ENCODE results near the gene PC.
"Not testable (repeated sequence)": the region's sequence is repeated elsewhere in the genome, so short reads cannot be mapped to it uniquely, and the experiment has no call there.

PC gene

DNA sequence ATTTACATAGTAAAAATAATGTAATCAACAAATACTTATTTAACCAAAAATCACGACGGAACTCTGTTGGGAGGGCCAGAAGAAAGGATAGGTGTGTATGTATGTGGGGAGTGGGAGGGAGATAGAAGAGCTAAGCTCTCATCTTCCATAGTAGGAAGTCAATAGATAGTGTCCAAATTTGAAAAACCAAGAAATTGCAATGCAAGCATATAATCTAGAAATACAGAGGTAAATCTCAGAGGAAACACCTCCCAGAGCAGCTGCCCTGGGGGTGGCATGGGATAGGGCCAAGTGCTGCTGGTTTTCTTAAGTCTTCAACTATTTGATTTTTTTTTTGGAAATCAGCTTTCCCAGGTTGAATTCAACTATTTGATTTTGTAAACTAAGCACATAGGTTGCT, 33.9 kb upstream of the PC start:
- H3K79me2 ChIP-seq (ENCODE audit: low read length): no peaks in the 10 kb centered on the region
- H3K4me3 ChIP-seq (ENCODE audit: low read length): no peak overlapping the region
- no peak overlapping the region for H2AFZ ChIP-seq (ENCODE audit: low read length)
- no peaks in the 10 kb centered on the region for H3K9me2 ChIP-seq (replicated peaks; ENCODE audit: insufficient read depth, low read length)
- H3K9ac ChIP-seq (ENCODE audit: low read length): no peak overlapping the region
- H3K4me2 ChIP-seq (ENCODE audit: low read depth, low read length): no peak overlapping the region
- TF ChIP-seq, protein P1, sequence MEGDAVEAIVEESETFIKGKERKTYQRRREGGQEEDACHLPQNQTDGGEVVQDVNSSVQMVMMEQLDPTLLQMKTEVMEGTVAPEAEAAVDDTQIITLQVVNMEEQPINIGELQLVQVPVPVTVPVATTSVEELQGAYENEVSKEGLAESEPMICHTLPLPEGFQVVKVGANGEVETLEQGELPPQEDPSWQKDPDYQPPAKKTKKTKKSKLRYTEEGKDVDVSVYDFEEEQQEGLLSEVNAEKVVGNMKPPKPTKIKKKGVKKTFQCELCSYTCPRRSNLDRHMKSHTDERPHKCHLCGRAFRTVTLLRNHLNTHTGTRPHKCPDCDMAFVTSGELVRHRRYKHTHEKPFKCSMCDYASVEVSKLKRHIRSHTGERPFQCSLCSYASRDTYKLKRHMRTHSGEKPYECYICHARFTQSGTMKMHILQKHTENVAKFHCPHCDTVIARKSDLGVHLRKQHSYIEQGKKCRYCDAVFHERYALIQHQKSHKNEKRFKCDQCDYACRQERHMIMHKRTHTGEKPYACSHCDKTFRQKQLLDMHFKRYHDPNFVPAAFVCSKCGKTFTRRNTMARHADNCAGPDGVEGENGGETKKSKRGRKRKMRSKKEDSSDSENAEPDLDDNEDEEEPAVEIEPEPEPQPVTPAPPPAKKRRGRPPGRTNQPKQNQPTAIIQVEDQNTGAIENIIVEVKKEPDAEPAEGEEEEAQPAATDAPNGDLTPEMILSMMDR (IDR thresholded peaks at IDR 0.05; ENCODE audit: low read length): no peak
- TF ChIP-seq EZH2 (optimal IDR thresholded peaks at IDR 0.05; ENCODE audit: low read depth, low read length): no peak
- TF ChIP-seq EZH2phosphoT487 (IDR thresholded peaks at IDR 0.05; ENCODE audit: low read length): no peak
- peaks cover 49% of the 10 kb centered on the region for H3K27me3 ChIP-seq (replicated peaks; ENCODE audit: insufficient read depth, low read length)
- no peak overlapping the region for H3K27ac ChIP-seq (ENCODE audit: low read length)
- H3K36me3 ChIP-seq (replicated peaks; ENCODE audit: insufficient read depth, low read length): no peaks in the 10 kb centered on the region
- H3K4me1 ChIP-seq (ENCODE audit: low read length): no peaks in the 10 kb centered on the region
- H3K9me3 ChIP-seq (replicated peaks; ENCODE audit: insufficient read depth, low read length): no peaks in the 10 kb centered on the region
- no peaks in the 10 kb centered on the region for H3F3A ChIP-seq (ENCODE audit: insufficient read depth, low read length)
- no peaks in the 10 kb centered on the region for H4K20me1 ChIP-seq (ENCODE audit: insufficient read depth, low read length)
- DNase-seq: no peak

DNA sequence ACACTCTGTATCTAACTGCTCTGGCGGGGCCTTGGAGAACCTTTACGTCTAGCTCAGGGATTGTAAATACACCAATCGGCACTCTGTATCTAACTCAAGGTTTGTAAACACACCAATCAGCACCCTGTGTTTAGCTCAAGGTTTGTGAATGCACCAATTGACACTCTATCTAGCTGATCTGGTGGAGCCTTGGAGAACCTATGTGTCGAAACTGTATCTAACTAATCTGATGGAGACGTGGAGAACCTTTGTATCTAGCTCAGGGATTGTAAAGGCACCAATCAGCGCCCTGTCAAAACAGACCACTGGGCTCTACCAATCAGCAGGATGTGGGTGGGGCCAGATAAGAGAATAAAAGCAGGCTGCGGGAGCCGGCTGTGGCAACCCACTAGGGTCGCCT, 31.2 kb upstream of the PC start:
- not testable (repeated sequence) for H2AFZ ChIP-seq (ENCODE audit: low read length)

DNA sequence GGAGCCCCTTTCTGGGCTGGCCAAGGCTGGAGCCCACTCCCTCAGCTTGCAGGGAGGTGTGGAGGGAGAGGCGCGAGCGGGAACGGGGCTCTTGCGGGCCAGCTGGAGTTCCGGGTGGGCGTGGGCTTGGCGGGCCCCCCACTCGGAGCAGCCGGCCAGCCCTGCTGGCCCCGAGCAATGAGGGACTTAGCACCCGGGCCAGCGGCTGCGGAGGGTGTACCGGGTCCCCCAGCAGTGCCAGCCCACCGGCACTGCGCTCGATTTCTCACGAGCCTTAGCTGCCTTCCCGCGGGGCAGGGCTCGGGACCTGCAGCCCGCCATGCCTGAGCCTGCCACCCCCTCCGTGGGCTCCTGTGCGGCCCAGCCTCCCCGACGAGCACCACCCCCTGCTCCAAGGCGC, 30.6 kb upstream of the PC start:
- H3K9ac ChIP-seq (ENCODE audit: low read length); H3K36me3 ChIP-seq (replicated peaks; ENCODE audit: insufficient read depth, low read length); H3K4me1 ChIP-seq (ENCODE audit: low read length); H3F3A ChIP-seq (ENCODE audit: insufficient read depth, low read length); H3K79me2 ChIP-seq (ENCODE audit: low read length); H3K4me3 ChIP-seq (ENCODE audit: low read length); H3K9me3 ChIP-seq (replicated peaks; ENCODE audit: insufficient read depth, low read length); H2AFZ ChIP-seq (ENCODE audit: low read length); H3K27ac ChIP-seq (ENCODE audit: low read length); DNase-seq; H3K9me2 ChIP-seq (replicated peaks; ENCODE audit: insufficient read depth, low read length); H3K4me2 ChIP-seq (ENCODE audit: low read depth, low read length); H4K20me1 ChIP-seq (ENCODE audit: insufficient read depth, low read length): not testable (repeated sequence)
- peaks cover 49% of the 10 kb centered on the region for H3K27me3 ChIP-seq (replicated peaks; ENCODE audit: insufficient read depth, low read length)

More for the DNA sequence above, 31.2 kb upstream of the PC start:
- not testable (repeated sequence) for H3K9me3 ChIP-seq (replicated peaks; ENCODE audit: insufficient read depth, low read length); H3K4me1 ChIP-seq (ENCODE audit: low read length); DNase-seq; H3K79me2 ChIP-seq (ENCODE audit: low read length); H3K36me3 ChIP-seq (replicated peaks; ENCODE audit: insufficient read depth, low read length); H3K4me2 ChIP-seq (ENCODE audit: low read depth, low read length); H3K9ac ChIP-seq (ENCODE audit: low read length); H3F3A ChIP-seq (ENCODE audit: insufficient read depth, low read length); H3K4me3 ChIP-seq (ENCODE audit: low read length); H3K27ac ChIP-seq (ENCODE audit: low read length); H4K20me1 ChIP-seq (ENCODE audit: insufficient read depth, low read length); H3K9me2 ChIP-seq (replicated peaks; ENCODE audit: insufficient read depth, low read length)
- peaks cover 55% of the 10 kb centered on the region for H3K27me3 ChIP-seq (replicated peaks; ENCODE audit: insufficient read depth, low read length)

DNA sequence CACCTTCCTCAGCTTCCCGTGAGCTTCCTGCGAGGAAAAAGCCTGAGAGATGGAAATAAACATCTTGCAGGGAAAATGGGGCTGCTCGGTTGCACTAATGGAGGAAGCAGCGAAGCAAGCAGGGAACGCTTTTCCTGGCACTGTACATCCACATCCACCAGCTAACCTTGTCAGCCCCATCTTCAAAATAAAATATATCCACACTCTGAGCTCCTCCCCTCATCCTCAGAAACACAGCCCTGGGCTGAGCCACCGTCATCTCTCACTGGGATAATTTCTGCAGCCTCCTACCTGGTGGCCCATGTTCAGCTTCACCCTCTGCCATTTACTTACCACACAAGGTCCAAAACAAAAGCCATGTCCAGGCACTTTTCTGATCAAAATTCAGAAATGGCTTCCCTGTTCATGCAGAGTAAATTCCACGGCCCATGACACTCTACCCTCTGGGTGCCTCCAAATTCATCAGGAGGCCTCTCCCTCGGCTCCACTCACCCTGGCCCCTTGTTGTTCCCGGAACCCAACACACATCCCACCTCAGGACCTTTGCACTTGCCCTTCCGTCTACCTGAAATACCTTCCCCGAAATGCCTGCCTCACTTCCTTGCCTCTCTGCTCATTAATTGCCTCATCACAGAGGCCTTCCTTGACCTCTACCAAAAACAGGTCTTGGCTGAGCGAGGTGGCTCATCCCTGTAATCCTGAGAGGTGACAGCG, 29.9 kb upstream of the PC start:
- H3K9ac ChIP-seq (ENCODE audit: low read length): no peak overlapping the region
- H3K27ac ChIP-seq (ENCODE audit: low read length): no peak overlapping the region
- H3K36me3 ChIP-seq (replicated peaks; ENCODE audit: insufficient read depth, low read length): no peaks in the 10 kb centered on the region
- no peak overlapping the region for H3K4me3 ChIP-seq (ENCODE audit: low read length)
- no peaks in the 10 kb centered on the region for H3K4me1 ChIP-seq (ENCODE audit: low read length)
- no peaks in the 10 kb centered on the region for H3K9me2 ChIP-seq (replicated peaks; ENCODE audit: insufficient read depth, low read length)
- H3F3A ChIP-seq (ENCODE audit: insufficient read depth, low read length): no peaks in the 10 kb centered on the region
- no peak overlapping the region for H2AFZ ChIP-seq (ENCODE audit: low read length)
- no peak for DNase-seq
- TF ChIP-seq EZH2phosphoT487 (IDR thresholded peaks at IDR 0.05; ENCODE audit: low read length): no peak
- TF ChIP-seq, protein P1 (IDR thresholded peaks at IDR 0.05; ENCODE audit: low read length): no peak
- no peak for TF ChIP-seq EZH2 (optimal IDR thresholded peaks at IDR 0.05; ENCODE audit: low read depth, low read length)
- no peaks in the 10 kb centered on the region for H3K79me2 ChIP-seq (ENCODE audit: low read length)
- H3K9me3 ChIP-seq (replicated peaks; ENCODE audit: insufficient read depth, low read length): no peaks in the 10 kb centered on the region
- H4K20me1 ChIP-seq (ENCODE audit: insufficient read depth, low read length): no peaks in the 10 kb centered on the region
- H3K4me2 ChIP-seq (ENCODE audit: low read depth, low read length): no peak overlapping the region
- peaks cover 42% of the 10 kb centered on the region for H3K27me3 ChIP-seq (replicated peaks; ENCODE audit: insufficient read depth, low read length)

Data from MM.1S (cell line).